ENCODE data around the gene MACF1. TPM values are rescaled to one million over a fixed set of nuclear protein-coding genes. Genes with fewer than 3 reads are reported as not detected.

MACF1 gene
- polyA plus RNA-seq, 6 donors from 2014 or later = 9.1 to 96.3 (median 29.5) TPM

- Mint-ChIP-seq H3K4me3 (no peak overlapping the region), H3K36me3 (no peaks in the 10 kb centered on the region), H3K4me1 (no peaks in the 10 kb centered on the region), H3K9me3 (no peaks in the 10 kb centered on the region), H3K27me3 (no peaks in the 10 kb centered on the region), H3K27ac (no peak overlapping the region)
- ATAC-seq (ENCODE audit: low read depth in 2 of 2) = no peak
- no peak for DNase-seq
These were observed 33.5 kb upstream of the MACF1 start for GRCh38 chr1:39170731-39171667.

DNA sequence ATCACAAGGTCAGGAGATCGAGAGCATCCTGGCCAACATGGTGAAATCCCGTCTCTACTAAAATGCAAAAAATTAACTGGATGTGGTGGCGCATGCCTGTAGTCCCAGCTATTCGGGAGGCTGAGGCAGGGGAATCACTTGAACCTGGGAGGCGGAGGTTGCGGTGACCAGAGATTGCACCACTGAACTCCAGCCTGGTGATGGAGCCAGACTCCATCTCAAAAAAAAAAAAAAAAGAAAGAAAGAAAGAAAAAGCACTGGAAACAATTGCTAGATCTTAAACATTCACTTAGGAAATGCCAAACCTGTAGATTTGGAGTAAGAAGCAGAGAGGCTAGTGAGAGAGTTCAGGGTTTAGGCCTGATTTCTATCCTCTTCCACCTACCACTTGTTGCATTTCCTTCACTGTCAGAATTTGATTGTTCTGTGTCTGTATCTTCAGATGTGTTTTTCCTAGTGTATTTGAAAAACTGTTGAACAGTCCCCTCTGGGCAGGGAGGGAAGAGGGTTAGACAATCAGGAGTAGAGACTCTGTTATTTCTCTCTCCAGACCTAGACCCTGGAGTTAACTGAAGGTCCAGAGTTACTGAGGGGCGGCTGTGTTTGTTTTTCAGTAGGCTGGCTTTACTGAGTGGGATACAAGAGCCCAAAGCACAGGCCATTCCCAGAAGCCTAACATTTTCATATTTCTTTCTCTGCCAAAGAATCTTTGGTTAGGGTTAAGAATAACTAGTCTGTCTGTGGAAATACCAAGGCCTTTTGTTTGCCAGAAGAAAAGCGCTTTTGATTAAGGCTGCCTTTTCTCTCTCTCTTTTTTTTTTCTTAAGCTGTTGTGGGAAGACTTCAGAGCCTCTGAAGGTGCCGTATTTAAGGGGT, 31.1 kb upstream of the MACF1 start:
- H3K36me3 Mint-ChIP-seq = peaks cover 0 to 5% of the 10 kb centered on the region in 2 donors
- no peak for ATAC-seq (ENCODE audit: low read depth in 2 of 2)
- no peaks in the 10 kb centered on the region for H3K9me3 Mint-ChIP-seq
- H3K4me3 Mint-ChIP-seq = no peak overlapping the region
- H3K4me1 Mint-ChIP-seq = no peaks in the 10 kb centered on the region
- no peaks in the 10 kb centered on the region for H3K27me3 Mint-ChIP-seq
- no peak for DNase-seq
- H3K27ac Mint-ChIP-seq = peak overlapping the region in 1 of 6 donors; percentile 16

- peaks cover 0 to 5% of the 10 kb centered on the region in 2 donors for H3K36me3 Mint-ChIP-seq
- no peak overlapping the region for H3K27ac Mint-ChIP-seq
- DNase-seq = no peak
- H3K9me3 Mint-ChIP-seq = no peaks in the 10 kb centered on the region
- no peak for ATAC-seq (ENCODE audit: low read depth in 2 of 2)
- no peaks in the 10 kb centered on the region for H3K4me1 Mint-ChIP-seq
- no peaks in the 10 kb centered on the region for H3K27me3 Mint-ChIP-seq
- no peak overlapping the region for H3K4me3 Mint-ChIP-seq
These were observed 30.5 kb upstream of the MACF1 start for GRCh38 chr1:39173995-39174380.

- Mint-ChIP-seq H3K9me3 (no peaks in the 10 kb centered on the region), H3K4me3 (no peak overlapping the region), H3K27ac (peak overlapping the region in 2 of 6 donors; percentile 9 to 73), H3K27me3 (no peaks in the 10 kb centered on the region), H3K4me1 (no peaks in the 10 kb centered on the region), H3K36me3 (peaks cover 0 to 5% of the 10 kb centered on the region in 2 donors)
- no peak for ATAC-seq (ENCODE audit: low read depth in 2 of 2)
- DNase-seq = no peak
These were observed 30.0 kb upstream of the MACF1 start for GRCh38 chr1:39174390-39175081.

GRCh38 chr1:39177706-39178105, 26.8 kb upstream of the MACF1 start:
- Mint-ChIP-seq H3K9me3 (no peaks in the 10 kb centered on the region), H3K27me3 (no peaks in the 10 kb centered on the region)
- DNase-seq = no peak

DNA sequence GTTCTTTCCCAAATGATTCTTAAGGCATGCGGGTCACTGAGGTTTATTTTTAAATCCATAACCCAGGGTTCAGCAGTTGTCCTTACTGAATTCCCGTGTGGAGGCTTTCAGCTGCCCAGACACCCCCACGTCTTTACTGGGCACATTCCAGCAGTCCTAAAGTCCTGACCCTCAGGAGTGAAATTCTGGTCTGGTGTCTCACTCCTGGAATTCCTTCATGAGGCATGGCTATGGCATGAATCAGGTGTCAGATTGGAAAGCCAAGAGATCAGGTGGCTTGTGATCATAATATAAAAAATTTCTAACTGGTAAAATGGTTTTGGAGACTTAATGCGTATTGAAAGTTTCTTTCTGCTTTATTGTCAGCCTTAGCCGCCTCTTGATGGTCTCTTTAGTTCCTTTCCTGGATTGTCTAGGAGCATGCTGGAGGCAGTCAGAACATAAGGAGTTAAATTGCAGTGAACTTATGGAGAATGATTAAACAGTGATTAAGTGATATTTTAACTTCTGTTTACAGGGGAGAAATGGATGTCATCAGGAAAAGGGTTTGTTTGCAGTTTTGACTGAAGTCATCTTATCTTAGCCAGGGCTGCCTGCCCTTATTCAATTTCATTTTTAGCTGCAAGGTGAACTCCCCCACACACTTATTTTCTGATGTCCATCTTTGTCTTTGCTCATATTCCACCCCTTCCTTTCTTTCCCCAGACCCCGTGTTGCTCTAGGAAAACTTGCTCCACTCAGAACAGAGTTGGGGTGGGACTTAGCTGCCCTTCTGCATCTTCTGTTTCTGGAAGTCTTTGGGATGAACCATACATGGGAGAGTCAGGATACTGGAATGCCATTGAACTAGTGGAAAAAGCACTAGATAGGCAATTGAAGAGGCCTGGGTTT, 25.7 kb upstream of the MACF1 start:
- Mint-ChIP-seq H3K9me3 (no peaks in the 10 kb centered on the region), H3K4me1 (peaks cover 3 to 6% (median 4%) of the 10 kb centered on the region in 3 donors), H3K36me3 (peaks cover 0 to 5% of the 10 kb centered on the region in 2 donors), H3K4me3 (no peak overlapping the region), H3K27ac (no peak overlapping the region), H3K27me3 (no peaks in the 10 kb centered on the region)
- ATAC-seq (ENCODE audit: low read depth in 2 of 2) (no peak), DNase-seq (no peak)

More at GRCh38 chr1:39177706-39178105, 26.8 kb upstream of the MACF1 start:
- H3K36me3 Mint-ChIP-seq = peaks cover 0 to 5% of the 10 kb centered on the region in 2 donors
- no peak for ATAC-seq (ENCODE audit: low read depth in 2 of 2)
- H3K4me1 Mint-ChIP-seq = no peaks in the 10 kb centered on the region
- H3K4me3 Mint-ChIP-seq = no peak overlapping the region
- H3K27ac Mint-ChIP-seq = no peak overlapping the region

GRCh38 chr1:39181311-39181710, 23.2 kb upstream of the MACF1 start:
- no peak overlapping the region for H3K27ac Mint-ChIP-seq

DNA sequence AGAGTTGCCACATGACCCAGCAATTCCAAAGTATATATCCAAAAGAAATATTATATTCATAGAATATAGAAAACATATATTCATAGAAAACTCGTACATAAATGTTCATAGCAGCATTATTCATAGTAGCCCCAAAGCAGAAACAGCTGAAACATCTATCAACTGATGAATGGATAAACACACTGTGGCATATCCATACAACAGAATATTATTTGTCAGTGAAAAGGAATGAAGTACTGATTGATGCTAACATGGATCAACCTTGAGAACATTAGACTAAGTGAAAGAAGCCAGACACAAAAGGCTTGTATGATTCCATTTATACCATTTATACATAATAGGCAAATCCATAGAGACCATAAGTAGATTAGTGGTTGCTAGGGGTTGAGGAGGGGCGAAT, 21.7 kb upstream of the MACF1 start:
- peak overlapping the region in 1 of 6 donors; percentile 28 for H3K27ac Mint-ChIP-seq
- H3K4me1 Mint-ChIP-seq = peaks cover 12 to 16% (median 14%) of the 10 kb centered on the region in 3 donors
- H3K36me3 Mint-ChIP-seq = no peaks in the 10 kb centered on the region
- no peak overlapping the region for H3K4me3 Mint-ChIP-seq
- H3K9me3 Mint-ChIP-seq = no peaks in the 10 kb centered on the region
- no peaks in the 10 kb centered on the region for H3K27me3 Mint-ChIP-seq
- DNase-seq = no peak
- ATAC-seq (ENCODE audit: low read depth in 2 of 2) = no peak

More at GRCh38 chr1:39181311-39181710, 23.2 kb upstream of the MACF1 start:
- no peaks in the 10 kb centered on the region for H3K27me3 Mint-ChIP-seq
- H3K4me1 Mint-ChIP-seq = peaks cover 12 to 16% (median 14%) of the 10 kb centered on the region in 3 donors
- no peaks in the 10 kb centered on the region for H3K9me3 Mint-ChIP-seq
- no peak overlapping the region for H3K4me3 Mint-ChIP-seq
- ATAC-seq (ENCODE audit: low read depth in 2 of 2) = no peak
- peaks cover 0 to 3% of the 10 kb centered on the region in 2 donors for H3K36me3 Mint-ChIP-seq
- no peak for DNase-seq

DNA sequence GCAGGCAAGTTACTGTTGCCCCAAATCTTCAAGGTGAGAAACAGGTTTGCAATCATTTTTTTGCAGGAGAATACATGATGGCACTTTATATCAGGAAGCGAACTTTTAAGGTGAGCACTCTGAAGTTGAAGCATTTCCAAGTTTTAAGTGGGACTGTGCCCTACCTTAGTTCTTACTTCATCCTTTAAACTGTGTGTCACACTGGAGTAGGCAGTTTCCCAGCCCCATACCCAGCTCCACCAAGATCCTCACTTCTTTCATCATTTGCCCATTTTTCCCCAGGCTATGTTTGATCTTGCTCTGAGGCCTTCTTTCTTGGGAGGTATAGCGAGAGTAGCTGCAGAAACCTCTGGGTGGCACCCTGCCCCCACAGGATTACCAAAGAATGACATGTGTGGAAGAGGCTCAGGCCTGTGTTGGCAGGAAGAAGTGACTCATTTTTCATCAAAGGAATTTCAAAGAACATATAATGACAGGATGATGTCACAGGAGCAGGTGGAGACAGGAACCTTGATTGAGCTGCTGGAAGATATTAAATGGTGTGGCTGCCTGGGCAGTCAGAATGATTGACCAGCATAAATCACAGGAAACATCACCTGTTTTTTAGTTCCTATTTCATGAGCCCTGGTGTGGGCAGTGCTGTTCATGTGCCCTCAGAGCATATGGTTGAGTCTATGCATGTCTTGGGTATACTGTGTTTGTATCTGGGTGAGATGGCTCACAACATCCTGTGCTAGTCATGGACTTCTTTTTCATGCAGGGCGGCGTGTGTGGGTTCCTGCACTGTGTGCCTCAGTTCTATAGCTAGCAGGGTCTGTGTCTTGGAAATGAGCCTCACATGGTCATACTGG, 20.8 kb upstream of the MACF1 start:
- Mint-ChIP-seq H3K27ac (peak overlapping the region; percentile 38 to 94 (median 73)), H3K4me3 (no peak overlapping the region), H3K36me3 (no peaks in the 10 kb centered on the region), H3K9me3 (no peaks in the 10 kb centered on the region), H3K27me3 (no peaks in the 10 kb centered on the region), H3K4me1 (peaks cover 12 to 16% (median 14%) of the 10 kb centered on the region in 3 donors)
- ATAC-seq (ENCODE audit: low read depth in 2 of 2) = peak; percentile 81 to 90
- DNase-seq = peak; percentile 36

DNA sequence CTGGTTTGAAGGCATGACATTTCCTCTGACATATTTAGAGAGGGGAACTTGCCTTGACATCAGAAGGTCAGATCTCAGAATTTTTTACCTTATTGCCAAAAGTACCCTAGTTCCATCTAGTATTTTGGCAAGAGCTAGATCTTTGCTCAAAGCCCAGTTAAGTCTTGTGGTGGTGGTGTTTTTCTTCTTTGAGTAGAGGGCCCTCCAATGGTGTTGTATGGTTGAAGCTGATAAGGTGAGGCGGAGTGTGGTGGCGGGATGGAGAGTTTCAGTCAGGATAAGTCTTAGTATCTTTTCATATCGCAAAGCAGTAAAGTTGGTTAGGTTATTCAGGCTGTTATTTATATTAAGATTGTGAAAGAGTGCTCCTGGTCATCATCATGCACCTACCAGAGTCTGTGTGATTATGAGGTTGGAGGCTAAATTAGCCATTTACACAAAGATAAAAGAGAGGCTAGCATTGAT, 20.1 kb upstream of the MACF1 start:
- no peaks in the 10 kb centered on the region for H3K9me3 Mint-ChIP-seq
- H3K27ac Mint-ChIP-seq = peak overlapping the region; percentile 11 to 94 (median 73)
- H3K27me3 Mint-ChIP-seq = no peaks in the 10 kb centered on the region
- no peak for DNase-seq
- no peak for ATAC-seq (ENCODE audit: low read depth in 2 of 2)
- H3K36me3 Mint-ChIP-seq = no peaks in the 10 kb centered on the region
- H3K4me1 Mint-ChIP-seq = peaks cover 12 to 16% (median 14%) of the 10 kb centered on the region in 3 donors
- H3K4me3 Mint-ChIP-seq = no peak overlapping the region

DNA sequence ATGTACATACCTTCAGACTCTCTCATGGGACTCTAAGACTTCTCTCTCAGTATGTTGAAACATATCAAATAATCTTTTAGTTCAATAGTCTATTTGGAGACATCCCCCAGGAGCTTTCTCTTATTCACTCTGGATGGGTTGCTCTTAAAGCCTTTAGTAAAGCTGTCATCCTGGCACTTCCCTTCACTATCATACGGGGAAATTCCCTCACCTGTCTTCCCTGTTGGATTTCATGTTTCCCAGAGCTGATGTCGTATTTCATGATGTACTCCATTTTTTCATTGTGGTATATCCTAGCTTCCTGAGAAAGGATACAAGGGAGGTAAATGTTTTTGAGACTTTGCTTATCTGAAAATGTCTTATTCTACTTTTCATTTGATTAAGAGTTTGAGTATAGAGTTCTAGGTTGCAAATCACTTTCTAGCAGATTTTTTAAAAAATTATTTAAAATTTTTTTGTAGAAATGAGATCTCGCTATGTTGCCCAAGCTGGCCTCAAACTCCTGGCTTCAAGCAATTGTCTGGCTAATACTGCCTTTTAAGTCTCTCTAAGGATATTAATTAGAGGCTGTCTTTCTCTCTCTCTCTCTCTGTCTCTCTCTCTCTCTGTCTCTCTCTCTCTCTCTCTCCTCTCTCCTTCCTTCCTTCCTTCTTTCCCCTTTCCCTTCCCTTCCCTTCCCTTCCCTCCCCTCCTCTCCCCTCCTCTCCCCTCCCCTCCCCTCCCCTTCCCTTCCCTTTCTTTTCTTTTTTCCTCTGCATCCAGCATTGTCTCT, 17.0 kb upstream of the MACF1 start:
- no peaks in the 10 kb centered on the region for H3K9me3 Mint-ChIP-seq
- H3K4me3 Mint-ChIP-seq = no peak overlapping the region
- H3K27ac Mint-ChIP-seq = no peak overlapping the region
- DNase-seq (no peak), ATAC-seq (ENCODE audit: low read depth in 2 of 2) (no peak)
- no peaks in the 10 kb centered on the region for H3K27me3 Mint-ChIP-seq
- H3K36me3 Mint-ChIP-seq = no peaks in the 10 kb centered on the region
- peaks cover 13 to 26% (median 16%) of the 10 kb centered on the region in 3 donors for H3K4me1 Mint-ChIP-seq
